HCT116 (cell line): Measurements from ENCODE around the gene BABAM2. TPM values are rescaled to one million over a fixed set of nuclear protein-coding genes. Genes with fewer than 3 reads are reported as not detected.

Source experiments
- ATAC-seq: fragments of 200-7000 bp; cut with Tn5 transposase; 2 replicates; pipeline ENCODE4 v1.9.1; 2020; ENCODE audit warnings: mild to moderate bottlenecking, moderate library complexity
- BruUV-seq: library from RNA; stranded (reverse); fragments of 400-500 nt; replicated peaks from 2 replicates; lab custom pipeline; 2021; lab: Mats Ljungman, UMichigan
- CTCF ChIA-PET: fragments of 300-600 bp; sonication (Branson Sonifier 250); formaldehyde crosslinking; loops from one replicate; lab custom pipeline; 2021; ENCODE audit warnings: antibody characterized with exemption; lab: Charles Lee
- POLR2A ChIA-PET: fragments of 300-600, 350-600 bp; sonication (Branson Sonifier 250); formaldehyde crosslinking; loops from one replicate; lab custom pipeline; 2021; ENCODE audit warnings: antibody characterized with exemption; lab: Charles Lee
- RAD21 ChIA-PET, 2 experiments: fragments of 300-600 bp; sonication (Branson Sonifier 250); formaldehyde crosslinking; loops; one replicate each; lab custom pipeline; 2023; ENCODE audit warnings: low total read pairs in 2 of 2; ENCODE audit not compliant: uncharacterized antibody in 2 of 2, unreplicated experiment in 2 of 2, low non-redundant PET in 1 of 2; lab: Charles Lee
- DNase-seq: peaks from one replicate; pipeline ENCODE4 v3.0.0-alpha.2; 2010; ENCODE audit warnings: low read depth, low spot score
- H2AFZ ChIP-seq: fragments of 200-600 bp; shearing (Covaris generic), sonication (generic); 2 replicates; pipeline ENCODE4 v1.6.1; 2017; ENCODE audit warnings: low read depth, mixed run types, mixed read lengths, antibody characterized with exemption, low read length; ENCODE audit not compliant: poor library complexity, severe bottlenecking
- H3K27ac ChIP-seq: 2 replicates; pipeline ENCODE4 v1.5.1; 2012; ENCODE audit warnings: low read depth, low read length
- H3K27me3 ChIP-seq: fragments of 200-600 bp; sonication (generic); 2 replicates; pipeline ENCODE4 v1.6.1; 2016; ENCODE audit warnings: mixed run types, low read length, mixed read lengths; ENCODE audit not compliant: insufficient read depth
- H3K36me3 ChIP-seq, 2 experiments: fragments of 200-500 bp in 1 of 2; fragments of 200-600 bp in 1 of 2; sonication (Bioruptor generic) in 1 of 2; sonication (generic) in 1 of 2; 2 replicates each; pipeline versions ENCODE4 v1.5.1 to v1.6.1; 2014 to 2016; ENCODE audit warnings: low read length in 2 of 2, inconsistent platforms in 1 of 2, mixed read lengths in 1 of 2, mixed run types in 1 of 2; ENCODE audit not compliant: insufficient read depth in 2 of 2, control insufficient read depth in 1 of 2
- H3K4me1 ChIP-seq, 2 experiments: fragments of 200-600 bp in 1 of 2; sonication (generic) in 1 of 2; 2 replicates each; pipeline versions ENCODE4 v1.5.1 to v1.6.1; 2012 to 2017; ENCODE audit warnings: low read length in 2 of 2, inconsistent platforms in 1 of 2, mild to moderate bottlenecking in 1 of 2, mixed read lengths in 1 of 2, mixed run types in 1 of 2, moderate library complexity in 1 of 2; ENCODE audit not compliant: insufficient read depth in 2 of 2, control insufficient read depth in 1 of 2
- H3K4me2 ChIP-seq: fragments of 200-600 bp; sonication (generic); 2 replicates; pipeline ENCODE4 v1.6.1; 2017; ENCODE audit warnings: mixed run types, low read length, mixed read lengths
- H3K4me3 ChIP-seq, 2 experiments: fragments of 200-600 bp in 1 of 2; sonication (generic) in 1 of 2; replicated peaks in 1 of 2; 2 replicates each; pipeline ENCODE4 v1.5.1; 2011 to 2016; ENCODE audit warnings: low read length in 2 of 2, control low read depth in 1 of 2, low read depth in 1 of 2, mild to moderate bottlenecking in 1 of 2, mixed read lengths in 1 of 2, mixed run types in 1 of 2
- H3K79me2 ChIP-seq: fragments of 200-600 bp; sonication (generic); 2 replicates; pipeline ENCODE4 v1.6.1; 2017; ENCODE audit warnings: mild to moderate bottlenecking, mixed run types, low read length, moderate library complexity, mixed read lengths; ENCODE audit not compliant: insufficient read depth
- H3K9ac ChIP-seq: fragments of 200-600 bp; sonication (generic); 2 replicates; pipeline ENCODE4 v1.6.1; 2016; ENCODE audit warnings: low read length, mixed read lengths
- H3K9me2 ChIP-seq: fragments of 200-600 bp; sonication (generic), shearing (Covaris generic); 2 replicates; pipeline ENCODE4 v1.6.1; 2017; ENCODE audit warnings: mixed run types, mild to moderate bottlenecking, moderate library complexity; ENCODE audit not compliant: insufficient read depth
- H3K9me3 ChIP-seq, 2 experiments: fragments of 200-500 bp in 1 of 2; fragments of 200-600 bp in 1 of 2; sonication (Bioruptor generic) in 1 of 2; sonication (generic) in 1 of 2; 2 replicates each; pipeline ENCODE4 v1.6.1; 2014 to 2017; ENCODE audit warnings: low read length in 2 of 2, mixed read lengths in 2 of 2, inconsistent platforms in 1 of 2, low read depth in 1 of 2, mild to moderate bottlenecking in 1 of 2, mixed run types in 1 of 2, moderate library complexity in 1 of 2; ENCODE audit not compliant: control insufficient read depth in 1 of 2, insufficient read depth in 1 of 2
- H4K20me1 ChIP-seq: fragments of 200-600 bp; sonication (generic), shearing (Covaris generic); 2 replicates; pipeline ENCODE4 v1.6.1; 2017; ENCODE audit warnings: mixed run types, mild to moderate bottlenecking, moderate library complexity; ENCODE audit not compliant: insufficient read depth
- CBX3 ChIP-seq: IDR thresholded peaks from 2 replicates; pipeline ENCODE4 v1.6.1; 2012; ENCODE audit warnings: low read depth
- CTCF ChIP-seq, 3 experiments: fragments of 200-600 bp in 1 of 3; sonication (generic) in 1 of 3; IDR thresholded peaks in 2 of 3; conservative IDR thresholded peaks in 1 of 3; 2 replicates each; pipeline ENCODE4 v1.5.1; 2012 to 2017; ENCODE audit warnings: low read depth in 2 of 3, low read length in 2 of 3, antibody characterized with exemption in 1 of 3, borderline replicate concordance in 1 of 3, control low read depth in 1 of 3, mild to moderate bottlenecking in 1 of 3, mixed read lengths in 1 of 3, mixed run types in 1 of 3, moderate library complexity in 1 of 3; ENCODE audit not compliant: insufficient read depth in 1 of 3
- ELF1 ChIP-seq: IDR thresholded peaks from 2 replicates; pipeline ENCODE4 v1.6.1; 2012; ENCODE audit warnings: low read depth, borderline replicate concordance
- POLR2A ChIP-seq: IDR thresholded peaks from 2 replicates; pipeline ENCODE4 v1.7.0; 2011; ENCODE audit warnings: borderline replicate concordance; ENCODE audit not compliant: insufficient read depth, insufficient read length; ENCODE audit errors: extremely low read depth
- POLR2AphosphoS5 ChIP-seq: IDR thresholded peaks from 2 replicates; pipeline ENCODE4 v1.6.1; 2011; ENCODE audit warnings: mild to moderate bottlenecking, low read depth, low read length, moderate library complexity
- RAD21 ChIP-seq: IDR thresholded peaks from 2 replicates; pipeline ENCODE4 v1.6.1; 2012; ENCODE audit warnings: low read depth, mild to moderate bottlenecking
- intact Hi-C: fragments of 100-400 bp; cut with micrococcal nuclease; formaldehyde crosslinking; loops from 2 replicates; pipeline ENCODE4 v1.10.0; 2022
- total RNA-seq: library from RNA; stranded (reverse); gene quantifications from one replicate; pipeline ENCODE4 v1.2.1, GENCODE V29; 2021; ENCODE audit not compliant: unreplicated experiment
- TF ChIP-seq, protein P1 (sequence below): IDR thresholded peaks from 2 replicates; pipeline ENCODE4 v1.6.1; 2011; ENCODE audit warnings: mild to moderate bottlenecking, low read length, moderate library complexity; ENCODE audit not compliant: insufficient replicate concordance; ENCODE audit errors: extremely low read depth

Gene BABAM2
- total RNA-seq, 1 experiment from 2014 or later = 23.8 TPM

DNA sequence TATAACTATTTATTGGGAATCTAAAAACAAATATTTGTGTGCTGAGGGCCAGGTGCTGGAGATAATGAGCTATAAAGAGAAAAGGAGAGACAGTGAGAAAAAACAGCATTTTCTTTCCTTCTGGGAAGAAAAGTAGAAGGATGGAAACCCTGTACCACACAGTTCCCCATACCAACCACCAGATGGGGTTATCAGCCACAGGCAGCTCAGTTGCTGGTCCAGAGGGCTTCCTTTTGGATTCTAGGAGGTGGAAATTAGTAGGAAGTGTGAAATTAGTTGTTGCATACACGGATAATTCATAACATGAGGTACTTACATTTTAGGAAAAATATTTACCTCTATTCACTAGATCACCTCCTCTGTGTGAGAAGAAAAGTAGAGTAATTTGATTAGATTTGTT is 265.1 kb downstream of the BABAM2 start:
- no peaks in the 10 kb centered on the region for H3K36me3 ChIP-seq
- H2AFZ ChIP-seq = no peak overlapping the region
- DNase-seq (peak; percentile 41), ATAC-seq (peak; percentile 49; the same call in 1 of the 2 replicates)
- no peak overlapping the region for H3K9ac ChIP-seq
- CTCF ChIA-PET = interaction anchor here (1.1 to 1.2 kb wide), 2 partner anchors 14 to 15 kb away, joined by 3 to 4 read pairs; no protein-coding TSS in a partner anchor
- intact Hi-C loops = loop anchor here (2.0 kb wide), 1 partner anchor 241 kb away; no protein-coding TSS in a partner anchor
- no peak overlapping the region for H3K4me2 ChIP-seq
- no peak overlapping the region for H3K4me3 ChIP-seq
- no peaks in the 10 kb centered on the region for H4K20me1 ChIP-seq
- RAD21 ChIA-PET = no interaction called here
- no peak overlapping the region for H3K27ac ChIP-seq
- H3K9me3 ChIP-seq = peaks cover 7 to 8% of the 10 kb centered on the region in 2 experiments; a peak in 3 of 4 replicates
- TF ChIP-seq CTCF (IDR thresholded peaks at IDR 0.05 in 2 of 3, conservative IDR thresholded peaks at IDR 0.05 in 1 of 3; ENCODE audit: borderline replicate concordance in 1 of 3, insufficient read depth in 1 of 3, low read depth in 2 of 3, low read length in 2 of 3) = peak; percentile 68 to 88 (median 87); a peak in 5 of 6 replicates
- peak; percentile 72 for TF ChIP-seq RAD21
- TF ChIP-seq, protein P1, sequence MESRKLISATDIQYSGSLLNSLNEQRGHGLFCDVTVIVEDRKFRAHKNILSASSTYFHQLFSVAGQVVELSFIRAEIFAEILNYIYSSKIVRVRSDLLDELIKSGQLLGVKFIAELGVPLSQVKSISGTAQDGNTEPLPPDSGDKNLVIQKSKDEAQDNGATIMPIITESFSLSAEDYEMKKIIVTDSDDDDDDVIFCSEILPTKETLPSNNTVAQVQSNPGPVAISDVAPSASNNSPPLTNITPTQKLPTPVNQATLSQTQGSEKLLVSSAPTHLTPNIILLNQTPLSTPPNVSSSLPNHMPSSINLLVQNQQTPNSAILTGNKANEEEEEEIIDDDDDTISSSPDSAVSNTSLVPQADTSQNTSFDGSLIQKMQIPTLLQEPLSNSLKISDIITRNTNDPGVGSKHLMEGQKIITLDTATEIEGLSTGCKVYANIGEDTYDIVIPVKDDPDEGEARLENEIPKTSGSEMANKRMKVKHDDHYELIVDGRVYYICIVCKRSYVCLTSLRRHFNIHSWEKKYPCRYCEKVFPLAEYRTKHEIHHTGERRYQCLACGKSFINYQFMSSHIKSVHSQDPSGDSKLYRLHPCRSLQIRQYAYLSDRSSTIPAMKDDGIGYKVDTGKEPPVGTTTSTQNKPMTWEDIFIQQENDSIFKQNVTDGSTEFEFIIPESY = no peak
- TF ChIP-seq POLR2A = no peak
- peak; percentile 95 for TF ChIP-seq CBX3
- TF ChIP-seq POLR2AphosphoS5 = no peak
- TF ChIP-seq ELF1 = 0 out of 2 replicates have a peak, but pooled peaks have one; percentile 13
- H3K79me2 ChIP-seq = no peaks in the 10 kb centered on the region
- peaks cover 1 to 3% of the 10 kb centered on the region in 2 experiments for H3K4me1 ChIP-seq
- H3K9me2 ChIP-seq = no peaks in the 10 kb centered on the region
- no TSS peak for BruUV-seq
- POLR2A ChIA-PET = no interaction called here
- H3K27me3 ChIP-seq = no peaks in the 10 kb centered on the region
